GM10248 (cell line): Measurements from ENCODE around the gene STK11IP.

Source experiments
- CTCF ChIA-PET: fragments of 300-600 bp; sonication (Branson Sonifier 250); formaldehyde crosslinking; extraction: SDS; loops from one replicate; lab custom pipeline; 2021; ENCODE audit warnings: antibody characterized with exemption; lab: Yijun Ruan, JAX
- POLR2A ChIA-PET: fragments of 350-650 bp; sonication (Branson Sonifier 250); formaldehyde crosslinking; extraction: SDS; loops from one replicate; lab custom pipeline; 2020; ENCODE audit warnings: antibody characterized with exemption; lab: Yijun Ruan, JAX
- DNase-seq: peaks from one replicate; pipeline ENCODE4 v3.0.0; 2012; ENCODE audit errors: extremely low spot score
- TF ChIP-seq, protein P1 (sequence below): IDR thresholded peaks from 2 replicates; pipeline ENCODE4 v1.5.1; 2012; ENCODE audit warnings: mild to moderate bottlenecking, low read depth; ENCODE audit errors: extremely low read depth, missing control alignments, control extremely low read depth

The STK11IP gene

DNA sequence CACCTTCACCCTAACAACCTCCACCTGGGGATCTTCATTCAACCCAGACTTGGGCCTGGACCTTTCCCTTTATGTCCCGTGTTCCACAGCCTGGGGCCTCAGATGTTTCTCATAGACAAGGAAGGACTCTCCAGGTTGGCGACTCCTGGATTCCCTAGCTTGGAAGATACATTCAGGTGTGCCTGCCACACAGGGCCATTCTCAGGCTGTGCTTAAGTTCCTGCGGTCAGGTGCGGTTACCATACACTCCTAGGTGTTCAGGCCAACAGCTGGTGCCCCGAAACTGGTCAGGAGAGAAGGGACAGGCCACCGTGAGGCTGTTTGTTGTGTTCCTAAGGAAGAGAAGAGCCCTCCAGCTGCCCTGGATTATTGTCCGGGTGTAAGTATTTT, 45.4 kb downstream of the STK11IP start:
- POLR2A ChIA-PET, result no interaction called here
- no peak for DNase-seq
- CTCF ChIA-PET, result interaction anchor here (0.6 to 8.9 kb wide), 28 partner anchors 8 to 187 kb away, joined by 3 to 116 read pairs (median 6); partner anchors contain the start of genes CHPF, SLC4A3 and TMEM198
- TF ChIP-seq, protein P1, sequence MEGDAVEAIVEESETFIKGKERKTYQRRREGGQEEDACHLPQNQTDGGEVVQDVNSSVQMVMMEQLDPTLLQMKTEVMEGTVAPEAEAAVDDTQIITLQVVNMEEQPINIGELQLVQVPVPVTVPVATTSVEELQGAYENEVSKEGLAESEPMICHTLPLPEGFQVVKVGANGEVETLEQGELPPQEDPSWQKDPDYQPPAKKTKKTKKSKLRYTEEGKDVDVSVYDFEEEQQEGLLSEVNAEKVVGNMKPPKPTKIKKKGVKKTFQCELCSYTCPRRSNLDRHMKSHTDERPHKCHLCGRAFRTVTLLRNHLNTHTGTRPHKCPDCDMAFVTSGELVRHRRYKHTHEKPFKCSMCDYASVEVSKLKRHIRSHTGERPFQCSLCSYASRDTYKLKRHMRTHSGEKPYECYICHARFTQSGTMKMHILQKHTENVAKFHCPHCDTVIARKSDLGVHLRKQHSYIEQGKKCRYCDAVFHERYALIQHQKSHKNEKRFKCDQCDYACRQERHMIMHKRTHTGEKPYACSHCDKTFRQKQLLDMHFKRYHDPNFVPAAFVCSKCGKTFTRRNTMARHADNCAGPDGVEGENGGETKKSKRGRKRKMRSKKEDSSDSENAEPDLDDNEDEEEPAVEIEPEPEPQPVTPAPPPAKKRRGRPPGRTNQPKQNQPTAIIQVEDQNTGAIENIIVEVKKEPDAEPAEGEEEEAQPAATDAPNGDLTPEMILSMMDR, result no peak

- CTCF ChIA-PET, result interaction anchor here (0.8 to 8.9 kb wide), 12 partner anchors 11 to 241 kb away, joined by 3 to 116 read pairs (median 8); partner anchors contain the start of genes CHPF and TMEM198
- no peak for DNase-seq
- POLR2A ChIA-PET, result no interaction called here
- TF ChIP-seq, protein P1, result no peak
These were observed 46.2 kb downstream of the STK11IP start for GRCh38 chr2:219643788-219644398.

DNA sequence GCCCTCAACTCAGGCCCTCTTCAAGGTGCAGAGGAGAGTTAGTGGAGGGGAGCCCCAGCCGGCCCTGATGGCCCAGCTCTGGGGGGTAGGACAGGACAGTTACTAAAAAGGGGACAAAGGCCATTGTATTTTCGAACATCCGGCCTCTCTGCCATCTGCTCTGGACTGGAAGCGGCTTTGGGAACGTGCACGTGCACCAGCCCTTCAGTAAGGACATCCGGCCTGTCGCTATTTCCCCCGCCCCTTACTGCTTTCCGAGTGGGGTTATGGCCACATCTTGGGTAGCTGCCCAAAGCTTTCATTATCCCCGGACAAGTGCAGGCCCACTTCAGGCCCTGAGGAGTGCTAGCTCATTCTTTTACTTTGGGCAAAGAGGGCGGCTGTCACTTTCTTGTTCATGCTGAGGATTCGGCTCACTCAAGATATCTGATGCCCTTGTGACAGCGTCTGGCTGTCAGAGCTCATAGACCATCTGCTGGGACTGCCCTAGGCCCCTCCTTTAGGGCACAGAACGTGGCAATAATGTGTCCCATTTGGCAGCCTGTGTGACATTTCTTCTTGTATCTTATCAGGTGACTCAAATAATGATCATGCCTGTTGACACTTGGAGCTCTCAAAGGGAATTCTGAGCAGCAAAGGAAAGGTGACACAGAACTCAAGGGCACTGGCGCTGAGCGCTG, 47.3 kb downstream of the STK11IP start:
- TF ChIP-seq, protein P1, result no peak
- DNase-seq, result no peak
- POLR2A ChIA-PET, result no interaction called here
- CTCF ChIA-PET, result interaction anchor here (0.8 to 8.9 kb wide), 6 partner anchors 10 to 242 kb away, joined by 3 to 116 read pairs (median 8); partner anchors contain the start of genes CHPF and TMEM198

DNA sequence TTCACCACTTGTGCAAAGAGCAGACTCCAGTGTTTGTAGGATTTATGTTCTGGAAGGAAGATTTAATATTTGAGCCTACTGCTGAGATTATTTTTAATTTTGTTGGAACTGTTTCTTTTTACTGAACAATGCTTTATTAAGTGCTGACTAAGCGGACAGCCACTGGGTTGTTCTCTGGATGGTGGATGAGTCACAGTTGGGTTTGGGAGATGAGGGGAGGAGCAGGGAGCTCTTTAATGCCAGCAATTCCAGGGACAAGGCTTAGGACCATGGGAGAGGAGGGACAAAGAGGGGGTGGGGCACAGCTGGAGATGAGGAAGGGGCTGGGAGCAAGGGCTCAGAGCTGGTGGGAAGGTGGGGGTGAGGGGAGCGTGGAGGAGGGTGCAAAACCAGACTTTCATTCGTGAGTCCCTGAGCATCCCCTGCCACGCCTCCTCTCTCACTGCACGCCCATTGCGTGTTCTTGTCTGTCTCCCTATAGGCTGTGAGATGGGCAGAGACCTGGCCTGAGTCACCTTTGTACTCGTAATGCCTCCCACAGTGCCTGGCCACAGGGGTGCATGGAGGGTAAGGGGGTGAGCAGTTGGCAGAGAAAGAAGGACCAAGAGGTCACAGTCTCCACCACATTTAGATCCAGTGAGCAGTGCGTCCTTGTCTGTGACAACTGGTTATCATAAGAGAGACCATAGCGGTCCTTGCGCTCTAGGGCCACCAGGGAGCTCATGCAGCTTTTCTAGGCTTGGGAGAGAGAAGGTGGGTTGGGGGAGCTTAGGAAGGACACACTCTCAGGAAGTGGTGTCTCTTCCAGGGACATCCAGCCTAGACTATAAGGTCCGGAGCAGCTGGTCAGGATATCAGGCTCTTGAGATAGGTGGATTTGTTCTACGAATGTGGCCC, 48.2 kb downstream of the STK11IP start:
- POLR2A ChIA-PET, result no interaction called here
- CTCF ChIA-PET, result interaction anchor here (1.1 to 8.9 kb wide), 6 partner anchors 9 to 116 kb away, joined by 3 to 116 read pairs (median 6); partner anchors contain the start of genes CHPF and TMEM198
- TF ChIP-seq, protein P1, result no peak
- DNase-seq, result no peak

DNA sequence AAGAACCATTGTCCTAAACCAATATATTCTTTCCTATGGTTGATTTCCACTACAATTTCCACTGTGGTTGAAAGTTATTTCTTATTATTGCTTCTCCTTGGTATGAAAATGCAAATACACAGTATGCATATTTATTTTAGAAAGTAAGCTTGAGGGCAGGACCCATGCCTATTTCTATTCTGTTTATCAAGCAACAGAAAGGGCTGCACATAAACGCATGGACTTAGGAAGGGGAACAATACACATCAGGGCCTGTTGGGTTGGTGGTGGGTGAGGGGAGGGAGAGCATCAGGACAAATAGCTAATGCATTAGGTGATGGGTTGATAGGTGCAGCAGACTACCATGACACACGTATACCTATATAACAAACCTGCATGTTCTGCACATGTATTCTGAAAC, 50.5 kb downstream of the STK11IP start:
- TF ChIP-seq, protein P1, result no peak
- CTCF ChIA-PET, result interaction anchor here (0.6 to 8.9 kb wide), 2 partner anchors 106 to 119 kb away, joined by 3 to 116 read pairs; partner anchors contain the start of genes CHPF and TMEM198
- DNase-seq, result no peak
- POLR2A ChIA-PET, result no interaction called here

DNA sequence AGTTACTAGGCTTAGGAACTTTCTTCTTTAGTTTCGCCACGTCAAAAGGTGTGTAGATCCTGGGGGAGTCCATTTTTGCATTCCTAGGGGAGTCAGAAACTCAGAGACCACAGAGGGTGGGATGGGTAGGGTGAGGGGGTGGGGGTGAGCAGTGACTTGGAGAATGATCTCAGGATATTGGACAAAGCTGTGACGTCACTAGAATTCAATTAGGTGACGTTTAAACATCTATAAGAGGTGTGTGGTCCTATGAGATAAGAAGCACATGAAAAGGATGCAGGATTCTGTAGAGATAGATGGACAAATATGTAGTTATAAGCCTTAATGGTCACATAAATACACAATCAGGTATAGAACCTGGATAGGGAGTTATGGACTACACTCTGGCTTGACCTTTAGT, 51.3 kb downstream of the STK11IP start:
- TF ChIP-seq, protein P1, result no peak
- no peak for DNase-seq
- ChIA-PET CTCF (no interaction called here), POLR2A (no interaction called here)
